ENCODE results near the gene HOXB13. TPM values are rescaled to one million over a fixed set of nuclear protein-coding genes. Genes with fewer than 3 reads are reported as not detected.

The HOXB13 gene
- total and polyA plus RNA-seq, 2 of the 13 experiments (the other 11 are each of a cell fraction or from before 2014, with no cell fraction given), result not detected

- TF ChIP-seq ZNF275 (CRISPR knock-in tag; IDR thresholded peaks at IDR 0.05; ENCODE audit: borderline replicate concordance), result peak; percentile 87; the same call in 1 of the 2 replicates
- peak; percentile 98 for TF ChIP-seq CTCF (CRISPR knock-in tag; IDR thresholded peaks at IDR 0.05)
- TF ChIP-seq ZSCAN9 (CRISPR knock-in tag; IDR thresholded peaks at IDR 0.05; ENCODE audit: borderline replicate concordance), result 0 out of 2 replicates have a peak, but pooled peaks have one; percentile 40
- TF ChIP-seq TEAD3 (CRISPR knock-in tag; optimal IDR thresholded peaks at IDR 0.05; ENCODE audit: borderline replicate concordance), result peak; percentile 25
- TF ChIP-seq, protein P1, sequence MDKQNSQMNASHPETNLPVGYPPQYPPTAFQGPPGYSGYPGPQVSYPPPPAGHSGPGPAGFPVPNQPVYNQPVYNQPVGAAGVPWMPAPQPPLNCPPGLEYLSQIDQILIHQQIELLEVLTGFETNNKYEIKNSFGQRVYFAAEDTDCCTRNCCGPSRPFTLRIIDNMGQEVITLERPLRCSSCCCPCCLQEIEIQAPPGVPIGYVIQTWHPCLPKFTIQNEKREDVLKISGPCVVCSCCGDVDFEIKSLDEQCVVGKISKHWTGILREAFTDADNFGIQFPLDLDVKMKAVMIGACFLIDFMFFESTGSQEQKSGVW (CRISPR knock-in tag; IDR thresholded peaks at IDR 0.05; ENCODE audit: borderline replicate concordance), result no peak
- TF ChIP-seq ZNF232 (CRISPR knock-in tag; IDR thresholded peaks at IDR 0.05; ENCODE audit: borderline replicate concordance), result no peak
- no peak for TF ChIP-seq ZNF253 (CRISPR knock-in tag; IDR thresholded peaks at IDR 0.05; ENCODE audit: borderline replicate concordance)
- TF ChIP-seq MLX (CRISPR knock-in tag; IDR thresholded peaks at IDR 0.05), result no peak
- TF ChIP-seq ZNF788 (CRISPR knock-in tag; IDR thresholded peaks at IDR 0.05; ENCODE audit: borderline replicate concordance), result 0 out of 2 replicates have a peak, but pooled peaks have one; percentile 29
- no peak for TF ChIP-seq ZNF431 (CRISPR knock-in tag; IDR thresholded peaks at IDR 0.05; ENCODE audit: borderline replicate concordance, low read depth)
- no peak for TF ChIP-seq BRD4 (CRISPR knock-in tag; IDR thresholded peaks at IDR 0.05)
- TF ChIP-seq KDM5A (IDR thresholded peaks at IDR 0.05; ENCODE audit: borderline replicate concordance, low read length), result no peak
- TF ChIP-seq HNRNPK (IDR thresholded peaks at IDR 0.05; ENCODE audit: low read depth, low read length, poor library complexity, severe bottlenecking), result no peak
- no peak for TF ChIP-seq TIGD3 (CRISPR knock-in tag; IDR thresholded peaks at IDR 0.05; ENCODE audit: borderline replicate concordance)
- TF ChIP-seq PAX8 (CRISPR knock-in tag; IDR thresholded peaks at IDR 0.05; ENCODE audit: borderline replicate concordance), result no peak
- no peak for TF ChIP-seq NR2F1 (CRISPR knock-in tag; IDR thresholded peaks at IDR 0.05)
- TF ChIP-seq ZNF3 (CRISPR knock-in tag; IDR thresholded peaks at IDR 0.05), result no peak
- no peak for TF ChIP-seq ZNF260 (CRISPR knock-in tag; IDR thresholded peaks at IDR 0.05; ENCODE audit: borderline replicate concordance, low read depth)
- TF ChIP-seq ZNF674 (CRISPR knock-in tag; IDR thresholded peaks at IDR 0.05; ENCODE audit: low read depth), result no peak
- TF ChIP-seq NCOA2 (CRISPR knock-in tag; IDR thresholded peaks at IDR 0.05), result peak; percentile 10; the same call in 1 of the 2 replicates
- no peak for TF ChIP-seq ZKSCAN5 (CRISPR knock-in tag; IDR thresholded peaks at IDR 0.05)
- TF ChIP-seq MXD3 (CRISPR knock-in tag; IDR thresholded peaks at IDR 0.05), result peak; percentile 38; the same call in 1 of the 2 replicates
Observed at GRCh38 chr17:48678141-48678971, 50.2 kb downstream of the HOXB13 start (continued).

All from HepG2 (cell line).